DOHH2 (cell line): Measurements from ENCODE around the gene SRMS.

Experiments used
- CTCF ChIP-seq: fragments of 200-600 bp; sonication (generic); IDR thresholded peaks from one replicate; pipeline ENCODE4 v1.5.1; 2014; ENCODE audit warnings: antibody characterized with exemption, mild to moderate bottlenecking, low read depth, low read length; ENCODE audit not compliant: poor library complexity, severe bottlenecking
- EZH2phosphoT487 ChIP-seq: fragments of 200-600 bp; sonication (generic); IDR thresholded peaks from 2 replicates; pipeline ENCODE4 v1.6.1; 2017; ENCODE audit warnings: borderline replicate concordance, mild to moderate bottlenecking, antibody characterized with exemption, low read length, moderate library complexity, mixed read lengths

- no peak for TF ChIP-seq CTCF
- TF ChIP-seq EZH2phosphoT487, result no peak
Observed at GRCh38 chr20:63497946-63498935, 49.3 kb downstream of the SRMS start.
